HepG2 (cell line): ENCODE measurements around the gene TMEM86B. TPM values are rescaled to one million over a fixed set of nuclear protein-coding genes. Genes with fewer than 3 reads are reported as not detected.

Source experiments
- ATF2 ChIP-seq: sonication (generic); formaldehyde crosslinking; IDR thresholded peaks from 2 replicates; pipeline ENCODE4 v1.4.0; 2020; ENCODE audit warnings: missing genetic modification reagents
- CEBPG ChIP-seq: IDR thresholded peaks from 2 replicates; pipeline ENCODE4 v1.6.1; 2016
- FOXJ3 ChIP-seq: sonication (generic); formaldehyde crosslinking; IDR thresholded peaks from 2 replicates; pipeline ENCODE4 v1.4.0; 2020; ENCODE audit warnings: missing genetic modification reagents, mild to moderate bottlenecking, borderline replicate concordance
- FOXP1 ChIP-seq, 2 experiments: fragments of 450-650 bp in 1 of 2; IDR thresholded peaks; 2 replicates each; pipeline ENCODE4 v1.6.1; 2017 to 2018; ENCODE audit warnings: antibody characterized with exemption in 1 of 2
- GATAD1 ChIP-seq: IDR thresholded peaks from 2 replicates; pipeline ENCODE4 v1.6.1; 2016; ENCODE audit warnings: missing genetic modification reagents, missing compliant biosample characterization
- HDAC1 ChIP-seq: sonication (generic); formaldehyde crosslinking; IDR thresholded peaks from 2 replicates; pipeline ENCODE4 v1.5.1; 2020; ENCODE audit warnings: mild to moderate bottlenecking, missing genetic modification reagents
- HMGXB3 ChIP-seq: sonication (generic); formaldehyde crosslinking; IDR thresholded peaks from 2 replicates; pipeline ENCODE4 v1.4.0; 2020; ENCODE audit warnings: missing genetic modification reagents, borderline replicate concordance
- HNRNPLL ChIP-seq: fragments of 200-400 bp; formaldehyde crosslinking; IDR thresholded peaks from 2 replicates; pipeline ENCODE4 v1.6.1; 2017; ENCODE audit warnings: mild to moderate bottlenecking, low read depth, low read length; ENCODE audit not compliant: poor library complexity, severe bottlenecking
- JUNB ChIP-seq: sonication (generic); formaldehyde crosslinking; IDR thresholded peaks from 2 replicates; pipeline ENCODE4 v1.8.0; 2022; ENCODE audit warnings: missing genetic modification reagents, mild to moderate bottlenecking, borderline replicate concordance
- KAT7 ChIP-seq: IDR thresholded peaks from 2 replicates; pipeline ENCODE4 v1.6.1; 2018; ENCODE audit warnings: borderline replicate concordance, missing compliant biosample characterization
- KAT8 ChIP-seq: IDR thresholded peaks from 2 replicates; pipeline ENCODE4 v1.6.1; 2016; ENCODE audit warnings: missing genetic modification reagents, missing compliant biosample characterization
- MTA3 ChIP-seq: sonication (generic); formaldehyde crosslinking; IDR thresholded peaks from 2 replicates; pipeline ENCODE4 v1.4.0; 2020; ENCODE audit warnings: missing genetic modification reagents
- SNAPC5 ChIP-seq: sonication (generic); formaldehyde crosslinking; IDR thresholded peaks from 2 replicates; pipeline ENCODE4 v1.8.1; 2023; ENCODE audit warnings: mild to moderate bottlenecking, missing genetic modification reagents, borderline replicate concordance
- SPEN ChIP-seq: sonication (generic); formaldehyde crosslinking; IDR thresholded peaks from 2 replicates; pipeline ENCODE4 v1.5.1; 2020; ENCODE audit warnings: low read depth, mild to moderate bottlenecking, missing genetic modification reagents
- ZFY ChIP-seq: sonication (generic); formaldehyde crosslinking; IDR thresholded peaks from 2 replicates; pipeline ENCODE4 v1.4.0; 2020; ENCODE audit warnings: missing genetic modification reagents
- ZNF124 ChIP-seq: sonication (generic); formaldehyde crosslinking; IDR thresholded peaks from 2 replicates; pipeline ENCODE4 v1.4.0; 2020; ENCODE audit warnings: missing genetic modification reagents
- ZNF3 ChIP-seq: IDR thresholded peaks from 2 replicates; pipeline ENCODE4 v1.7.0; 2017; ENCODE audit warnings: inconsistent platforms
- ZNF609 ChIP-seq: sonication (generic); formaldehyde crosslinking; IDR thresholded peaks from 2 replicates; pipeline ENCODE4 v1.4.0; 2020; ENCODE audit warnings: mild to moderate bottlenecking, missing genetic modification reagents, borderline replicate concordance
- ZNF790 ChIP-seq: sonication (generic); formaldehyde crosslinking; IDR thresholded peaks from 2 replicates; pipeline ENCODE4 v1.8.0; 2022; ENCODE audit warnings: missing genetic modification reagents, mild to moderate bottlenecking, borderline replicate concordance
- polyA plus RNA-seq, 8 experiments: library from polyadenylated mRNA; depleted of rRNA in 3 of 8; stranded (reverse) in 7 of 8; unstranded in 1 of 8; fragments of >200 nt; fragmentation: Illumina TruSeq in 4 of 8; extraction: Trizol in 4 of 8; gene quantifications; 2 replicates each; pipeline versions ENCODE4 v1.2.1 to v1.2.3, GENCODE V29; 2011 to 2016; ENCODE audit warnings: low read depth in 4 of 8, missing spikeins in 1 of 8, mixed read lengths in 1 of 8; ENCODE audit not compliant: insufficient read depth in 1 of 8
- total RNA-seq, 5 experiments: library from RNA; depleted of rRNA; stranded (reverse); fragments of >200 nt; fragmentation: Illumina TruSeq; extraction: Trizol; gene quantifications; 2 replicates each; pipeline ENCODE4 v1.2.3, GENCODE V29; 2016; ENCODE audit warnings: low read depth in 1 of 5

TMEM86B gene
- total and polyA plus RNA-seq, 2 of the 13 experiments (the other 11 are each of a cell fraction or from before 2014, with no cell fraction given) = 7.7 to 9.6 TPM

- TF ChIP-seq ZNF124 (CRISPR knock-in tag) (0 out of 2 replicates have a peak, but pooled peaks have one; percentile 82), GATAD1 (peak; percentile 84), JUNB (CRISPR knock-in tag) (no peak), FOXJ3 (CRISPR knock-in tag) (peak; percentile 86), HDAC1 (peak; percentile 83), ZNF609 (CRISPR knock-in tag) (peak; percentile 40; the same call in 1 of the 2 replicates), ZFY (peak; percentile 93), SPEN (peak; percentile 85), HMGXB3 (CRISPR knock-in tag) (0 out of 2 replicates have a peak, but pooled peaks have one; percentile 60), KAT7 (no peak; the same call in 1 of the 2 replicates), ZNF3 (no peak; the same call in 1 of the 2 replicates), HNRNPLL (peak; percentile 94), ZNF790 (CRISPR knock-in tag) (peak; percentile 93; the same call in 1 of the 2 replicates), ATF2 (peak; percentile 94), MTA3 (CRISPR knock-in tag) (no peak), KAT8 (CRISPR knock-in tag) (peak; percentile 94), FOXP1 (IDR thresholded peaks at IDR 0.05) (no peak), FOXP1 (CRISPR knock-in tag; IDR thresholded peaks at IDR 0.05) (peak; percentile 18), CEBPG (CRISPR knock-in tag) (peak; percentile 85), SNAPC5 (peak; percentile 82; the same call in 1 of the 2 replicates)
Measured at GRCh38 chr19:55258828-55259539, 30.4 kb upstream of the TMEM86B start, which contains the start of gene PPP6R1 (continued).
